Renal cortical epithelial cell (primary cell): ENCODE results near the gene NAT8L. TPM values are rescaled to one million over a fixed set of nuclear protein-coding genes. Genes with fewer than 3 reads are reported as not detected.

Experiments
- DNase-seq: peaks from one replicate; pipeline ENCODE4 v3.0.0-alpha.2; 2011; ENCODE audit warnings: low read depth
- total RNA-seq: library from RNA; depleted of rRNA; stranded (reverse); fragments of >200 nt; gene quantifications from 2 replicates; pipeline ENCODE4 v1.2.3, GENCODE V29; 2014

Gene NAT8L
- total RNA-seq, 1 donor from 2014 or later: 1.2 TPM

DNA sequence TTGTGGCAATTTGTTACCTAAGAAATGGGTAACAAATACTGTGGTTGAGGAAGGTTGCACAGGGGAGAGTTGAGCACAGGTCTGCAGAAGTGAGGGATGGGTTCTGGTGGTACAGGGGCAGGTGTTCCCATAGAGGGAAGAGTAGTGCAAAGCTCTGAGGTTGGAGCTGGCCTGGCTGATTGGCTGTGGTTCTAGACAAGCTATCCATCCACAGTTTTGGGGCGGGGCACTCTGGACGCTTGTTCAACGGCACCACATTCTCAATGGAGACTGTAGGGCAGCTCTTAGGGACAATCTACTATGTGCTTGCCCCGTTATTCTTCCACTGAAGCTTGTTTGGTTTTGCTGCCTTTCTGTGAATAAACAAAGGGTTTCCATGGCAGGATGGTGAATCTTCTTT is 35.4 kb downstream of the NAT8L start:
- no peak for DNase-seq

DNA sequence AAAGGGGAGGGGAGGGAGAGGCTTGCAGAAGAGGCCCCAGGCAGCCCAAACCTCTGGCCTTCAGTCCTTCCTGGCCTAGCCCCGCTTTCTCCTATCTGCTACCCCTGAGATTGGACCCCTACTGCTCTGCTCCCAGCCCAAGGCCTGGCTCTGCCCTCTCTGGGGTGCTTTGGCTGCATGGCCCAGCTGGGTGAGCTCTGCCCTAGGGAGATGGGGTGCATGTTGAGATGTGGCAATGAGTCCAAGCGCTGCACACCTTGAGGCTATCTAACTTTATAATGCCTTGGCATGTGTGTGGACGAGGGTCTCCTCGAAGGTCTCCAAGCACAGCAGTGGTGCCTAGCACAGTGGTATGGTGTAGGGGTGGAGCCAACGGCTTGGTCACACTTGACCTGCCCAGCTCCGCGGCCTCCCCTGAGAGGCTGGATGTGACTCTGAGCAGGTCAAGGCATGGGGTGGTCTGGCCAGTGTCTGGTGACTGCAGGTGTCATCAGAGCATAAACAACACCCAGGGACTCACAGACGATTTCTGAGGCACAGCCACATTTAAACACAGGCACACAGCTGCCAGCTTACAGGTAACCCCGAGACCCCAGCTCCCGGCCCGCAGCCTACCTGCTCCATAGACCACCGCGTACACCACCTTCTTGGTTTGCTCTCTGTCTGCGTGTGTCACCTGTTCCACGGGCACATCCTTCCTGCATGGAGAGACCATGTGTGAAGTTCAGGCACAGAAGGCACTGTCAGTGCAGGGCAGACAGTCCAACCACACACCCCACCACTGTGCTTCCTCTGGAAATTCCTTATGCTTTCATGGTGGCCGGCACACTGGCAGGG is 36.3 kb downstream of the NAT8L start:
- peak; percentile 30 for DNase-seq

DNA sequence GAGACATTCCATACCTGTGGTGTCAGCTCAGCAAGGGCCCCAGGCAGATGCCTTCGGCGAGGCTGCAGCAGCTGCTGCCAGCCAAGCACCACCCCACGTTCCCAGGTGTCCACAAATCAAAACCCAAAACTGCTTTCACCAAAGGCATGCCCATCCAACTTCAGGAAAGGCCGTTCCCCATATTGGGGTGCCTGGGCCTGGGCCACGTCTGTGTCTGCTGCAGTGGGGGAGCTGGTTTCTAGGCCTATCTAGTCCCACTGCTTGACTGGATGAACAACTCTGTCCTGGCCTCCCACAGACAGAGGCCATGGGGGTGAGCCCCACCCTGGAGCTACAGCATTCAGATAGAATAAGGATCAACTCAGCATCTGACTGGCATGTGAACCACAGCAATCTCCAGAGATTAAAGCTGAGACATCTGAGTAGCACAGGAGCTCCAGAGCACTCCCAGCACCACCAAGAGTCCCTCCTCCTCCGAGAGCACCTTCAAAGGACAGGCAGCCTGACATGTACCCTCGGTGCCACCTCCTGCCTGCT is 37.0 kb downstream of the NAT8L start:
- no peak for DNase-seq

DNA sequence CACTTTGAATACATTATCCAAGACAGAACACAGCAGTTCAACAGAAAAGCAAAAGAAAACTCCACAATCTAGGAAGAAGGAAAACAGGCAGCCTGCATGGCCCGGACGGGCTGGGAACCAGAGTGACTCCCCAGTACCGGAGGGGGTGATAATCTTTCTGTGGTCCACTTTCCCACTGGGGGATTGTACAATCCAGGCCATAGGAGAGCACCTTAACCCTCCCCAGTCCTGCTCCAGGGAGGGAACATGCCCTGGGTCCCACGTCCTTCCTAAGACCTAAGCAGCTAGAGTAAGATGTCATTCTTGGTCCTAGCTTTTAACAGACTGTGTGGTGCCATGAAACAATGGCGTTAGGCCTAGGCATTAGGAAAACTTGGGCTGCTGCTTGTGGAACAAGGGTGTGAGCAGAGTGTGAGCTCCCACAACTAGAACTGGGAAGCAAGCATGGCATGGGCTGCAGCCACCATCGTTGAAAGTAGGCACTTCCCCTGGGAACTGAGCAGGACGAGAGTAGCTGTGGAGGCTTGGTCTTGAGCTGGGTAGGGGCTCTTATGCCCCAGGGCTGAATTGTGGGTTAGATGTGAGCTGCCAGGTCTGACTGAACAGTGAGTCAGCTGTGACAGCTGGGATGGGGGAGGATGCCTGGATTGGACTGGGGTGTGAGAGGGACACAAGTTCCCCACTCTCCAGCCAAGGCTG is 42.4 kb downstream of the NAT8L start:
- DNase-seq: peak; percentile 54

DNA sequence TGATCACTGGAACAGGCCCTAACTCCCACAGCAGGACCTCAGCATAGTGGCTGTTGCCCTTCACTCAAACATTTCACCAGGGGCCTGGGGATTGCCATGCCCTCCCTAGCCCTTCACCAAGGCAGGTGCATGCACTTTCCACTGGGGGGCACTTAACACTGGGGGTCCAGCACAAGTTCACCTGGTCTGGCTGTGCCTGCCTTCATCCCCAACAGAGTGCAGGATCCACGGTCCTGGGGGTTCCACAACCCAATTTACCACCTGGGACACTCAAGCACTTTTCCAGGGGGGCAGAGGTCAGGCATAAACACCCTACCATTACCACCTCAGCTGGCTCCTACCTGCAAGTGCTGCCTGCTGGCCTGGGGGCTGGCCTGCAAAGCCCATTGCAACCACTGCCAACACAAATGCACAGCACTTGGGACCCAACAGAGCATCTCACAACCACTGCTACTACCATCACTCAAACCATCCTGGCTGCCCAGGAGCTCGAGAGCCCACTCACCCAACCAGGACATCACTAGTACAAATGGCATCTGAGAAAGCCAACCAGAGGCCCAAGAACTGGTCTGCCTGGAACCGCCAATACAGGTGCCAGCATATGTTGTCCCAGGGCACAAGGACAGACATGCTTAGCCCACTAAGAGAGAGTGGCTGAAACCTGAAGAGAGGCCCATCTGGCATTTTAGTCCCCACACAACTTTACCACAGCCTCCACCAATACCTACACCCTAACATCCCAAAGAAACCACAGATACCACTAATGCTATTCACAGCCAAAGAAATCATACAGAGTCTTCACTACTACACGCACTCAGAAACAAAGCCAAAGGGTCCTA is 43.1 kb downstream of the NAT8L start:
- DNase-seq: no peak

DNA sequence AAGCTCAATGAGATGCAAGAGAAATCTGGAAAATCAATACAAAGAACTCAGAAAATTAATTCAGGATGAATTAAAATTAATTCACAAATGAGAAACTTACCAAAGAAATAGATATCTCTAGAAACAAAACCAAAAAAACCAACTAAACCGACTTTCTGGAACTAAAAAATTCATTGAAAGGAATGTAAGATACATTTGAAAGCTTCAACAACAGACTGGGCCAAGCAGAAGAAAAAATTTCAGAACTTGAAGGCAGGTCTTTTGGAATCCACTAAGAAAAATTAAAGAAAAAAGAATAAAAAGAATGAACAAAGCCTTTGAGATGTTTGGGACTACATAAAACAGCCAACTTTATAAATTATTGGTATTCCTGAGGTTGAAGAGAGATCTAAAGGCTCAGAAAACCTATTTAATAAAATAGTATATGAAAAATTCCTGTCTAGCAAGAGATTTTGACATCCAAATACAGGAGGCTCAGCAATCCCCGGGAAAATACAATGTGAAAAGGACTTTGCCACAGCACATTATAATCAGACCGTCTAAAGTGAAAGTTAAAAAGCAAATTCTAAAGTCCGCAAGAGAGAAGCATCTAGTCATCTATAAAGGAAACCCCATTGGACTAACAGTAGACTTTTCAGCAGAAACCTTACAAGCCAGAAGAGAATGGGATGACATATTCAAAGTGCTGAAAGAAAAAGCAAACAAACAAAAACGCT is 44.2 kb downstream of the NAT8L start:
- no peak for DNase-seq

DNA sequence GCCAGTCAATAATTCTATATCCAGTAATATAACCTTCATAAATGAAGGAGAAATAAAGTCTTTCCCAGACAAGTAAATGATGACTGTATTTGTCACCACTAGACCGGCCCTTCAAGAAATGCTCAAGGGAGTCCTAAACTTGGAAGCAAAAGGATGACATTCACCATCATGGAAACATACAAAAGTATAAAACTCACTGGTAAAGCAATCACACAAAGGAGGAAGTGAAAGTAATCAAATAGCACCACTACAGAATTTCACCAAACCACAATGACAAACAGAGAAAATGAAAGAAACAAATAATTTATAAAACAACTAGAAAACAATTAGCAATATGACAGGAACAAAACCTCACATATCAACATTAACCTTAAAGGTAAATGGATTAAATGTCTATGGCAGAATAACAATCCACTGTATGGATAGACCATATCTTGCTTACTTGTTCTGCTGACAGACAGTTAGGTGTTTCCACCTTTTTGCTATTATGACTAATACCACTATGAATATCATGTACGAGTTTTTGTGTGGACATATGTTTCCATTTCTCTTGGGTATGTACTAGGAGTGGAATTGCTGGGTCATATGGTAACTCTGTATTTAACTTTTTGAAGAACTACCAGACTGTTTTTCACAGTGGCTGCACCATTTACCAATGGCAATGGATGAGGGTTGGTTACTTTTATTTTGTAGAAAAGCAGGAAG is 44.9 kb downstream of the NAT8L start:
- no peak for DNase-seq

DNA sequence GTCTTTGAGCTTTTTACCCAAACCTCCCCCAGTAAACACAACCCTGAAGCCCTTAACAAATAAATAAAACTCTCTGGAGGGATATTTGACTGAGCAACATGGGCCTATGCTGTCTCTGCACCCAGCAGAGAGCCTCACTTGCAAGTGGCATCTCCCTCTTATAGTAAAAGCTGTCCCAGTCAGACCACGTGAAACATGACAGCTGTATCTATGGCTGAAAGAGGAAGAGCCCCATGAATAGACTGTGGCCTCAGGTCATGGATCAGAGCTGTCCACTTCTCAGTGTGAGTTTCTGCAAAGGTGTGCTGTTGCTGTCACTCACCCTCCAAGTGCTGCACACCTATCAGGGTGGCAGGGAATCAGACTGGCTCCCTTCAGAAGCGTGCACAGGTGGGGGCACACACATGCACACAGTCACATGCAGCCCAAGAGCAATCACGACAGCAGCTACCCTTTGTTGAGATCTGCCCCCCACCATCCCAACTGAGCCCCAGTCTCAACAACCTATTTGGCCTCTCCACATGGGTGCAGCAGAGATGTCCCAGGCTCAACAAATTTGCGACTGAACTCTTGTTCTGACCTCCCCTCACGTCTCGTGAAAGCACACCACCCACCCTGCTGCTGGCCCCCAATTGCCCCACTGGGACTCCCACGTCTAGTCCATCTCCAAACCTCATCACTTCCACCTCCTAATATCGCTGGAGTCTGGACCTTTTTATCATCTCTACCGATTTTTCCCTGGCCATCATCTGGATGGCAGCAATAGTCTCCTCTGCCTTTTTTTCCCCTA is 45.6 kb downstream of the NAT8L start:
- no peak for DNase-seq

DNA sequence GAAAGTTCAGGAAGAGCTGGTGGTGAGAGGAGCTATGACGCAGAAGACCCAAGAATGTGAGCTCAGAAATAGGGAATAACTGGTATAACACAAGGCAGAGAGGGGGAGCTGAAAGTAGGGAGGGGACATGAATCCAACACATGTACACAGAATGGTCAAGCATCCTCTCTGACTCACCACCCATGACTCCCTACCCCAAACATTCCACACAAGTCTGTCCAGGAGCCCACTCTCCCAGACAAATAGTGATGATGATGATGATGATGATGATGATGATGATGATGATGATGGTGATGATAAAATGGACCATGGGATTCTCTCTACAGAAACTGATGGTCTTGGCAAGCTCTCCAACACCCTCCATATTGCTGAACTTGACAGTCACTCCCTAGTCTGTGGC is 46.4 kb downstream of the NAT8L start:
- DNase-seq: no peak

DNA sequence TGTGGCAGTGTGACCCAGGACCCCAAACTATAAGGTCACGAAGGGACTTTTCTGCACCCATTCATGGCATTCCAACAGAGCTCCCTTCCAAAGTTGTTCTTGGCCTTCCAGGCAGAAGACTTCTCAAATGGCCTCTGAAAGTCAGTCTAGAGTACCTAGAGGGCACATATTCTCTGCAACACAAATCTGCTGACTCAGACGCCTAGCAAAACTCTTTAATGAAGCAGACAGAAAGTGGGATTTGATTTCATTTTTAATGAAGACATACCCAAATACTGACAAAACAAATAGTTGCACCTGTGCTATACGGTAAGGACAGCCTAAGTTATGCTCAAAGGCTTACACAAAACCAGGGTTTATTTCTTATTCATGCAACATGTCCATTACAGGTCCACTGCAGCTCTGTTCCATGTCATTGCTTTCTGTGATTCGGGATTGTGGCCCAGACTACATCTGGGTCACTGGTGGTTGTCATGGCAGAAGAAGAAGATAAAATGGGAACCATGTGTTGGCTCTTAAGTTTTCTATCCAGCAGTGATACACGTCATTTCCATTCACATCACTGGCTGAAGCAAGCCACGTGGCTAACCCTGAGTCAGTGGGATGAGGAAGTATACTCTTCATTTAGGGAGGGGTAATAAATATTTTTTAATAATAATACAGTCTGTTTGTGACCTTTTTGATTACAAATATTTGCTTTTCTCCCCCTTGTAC is 57.7 kb downstream of the NAT8L start:
- no peak for DNase-seq

Other genes starting within 250 kb of the NAT8L start
- 94.6 and 102 TPM in 2 replicates for gene LETM1, start 203.2 kb upstream of the NAT8L start, total RNA-seq
- 62.0 and 67.7 TPM in 2 replicates for gene NSD2, start 187.9 kb upstream of the NAT8L start, total RNA-seq
- gene NELFA, start 50.4 kb upstream of the NAT8L start, total RNA-seq: 10.2 and 19.1 TPM in 2 replicates
- 6.9 and 12.6 TPM in 2 replicates for gene HAUS3, start 182.8 kb downstream of the NAT8L start, total RNA-seq
- 1.2 and 5.5 TPM in 2 replicates for gene POLN, start 182.8 kb downstream of the NAT8L start, total RNA-seq
- 41.0 and 102 TPM in 2 replicates for gene MXD4, start 202.8 kb downstream of the NAT8L start, total RNA-seq